Activated CD4-positive, alpha-beta T cell treated with anti-CD3 and anti-CD28 coated beads, Interleukin-2, amount 50 U/mL, for 16 hours (primary cell): ENCODE results near the gene TMEM234.
A peak's percentile ranks its signal among the peaks of the same experiment; 100 is the strongest.
"Not testable (repeated sequence)": the region's sequence is repeated elsewhere in the genome, so short reads cannot be mapped to it uniquely, and the experiment has no call there.

Source experiments
- DNase-seq: peaks from one replicate; pipeline ENCODE4 v3.0.0-alpha.2; 2020

Gene TMEM234

DNA sequence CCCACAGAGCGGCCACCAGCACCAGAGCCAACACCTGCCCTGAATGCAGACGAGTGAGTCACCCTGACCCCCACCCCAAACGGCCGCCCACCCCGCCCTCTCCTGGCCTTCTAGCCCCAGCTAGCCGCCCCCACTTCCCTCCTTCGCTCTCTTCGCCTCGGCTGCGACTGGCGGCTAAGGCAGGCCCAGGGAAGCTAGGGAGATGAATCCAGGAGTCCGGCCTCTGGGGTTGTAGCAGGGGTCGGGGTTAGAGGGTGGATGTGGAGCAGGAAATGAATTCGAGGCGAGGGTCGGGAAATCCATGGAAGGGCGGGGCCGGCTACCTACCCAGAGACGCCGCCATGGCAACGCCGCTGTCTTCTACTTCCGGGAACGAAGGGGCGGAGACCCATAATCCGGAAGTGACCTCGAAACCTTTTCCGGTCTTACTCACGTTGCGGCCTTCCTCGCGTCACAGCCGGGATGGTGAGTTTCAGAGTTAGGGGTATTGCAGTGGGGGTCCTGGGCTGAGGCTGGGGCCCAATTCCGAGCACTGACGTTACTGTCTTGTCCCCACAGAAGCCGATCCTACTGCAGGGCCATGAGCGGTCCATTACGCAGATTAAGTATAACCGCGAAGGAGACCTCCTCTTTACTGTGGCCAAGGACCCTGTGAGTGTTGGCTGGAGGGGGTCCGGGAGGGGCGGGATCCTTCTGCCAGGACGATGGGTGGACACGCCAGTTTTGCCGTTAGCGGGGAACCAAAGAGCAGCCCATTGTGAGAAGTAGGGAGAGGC is at the start of gene TMEM234, which contains the start of gene EIF3I:
Gene TMEM234, minus strand, starts transcription at position 374 of the 776 bp plus-strand sequence. Its CDS starts 31 bp downstream, at position 343.
Gene EIF3I, plus strand, starts transcription at position 428 of the 776 bp plus-strand sequence. Its CDS starts 35 bp downstream, at position 463.
- DNase-seq: peak; percentile 94

DNA sequence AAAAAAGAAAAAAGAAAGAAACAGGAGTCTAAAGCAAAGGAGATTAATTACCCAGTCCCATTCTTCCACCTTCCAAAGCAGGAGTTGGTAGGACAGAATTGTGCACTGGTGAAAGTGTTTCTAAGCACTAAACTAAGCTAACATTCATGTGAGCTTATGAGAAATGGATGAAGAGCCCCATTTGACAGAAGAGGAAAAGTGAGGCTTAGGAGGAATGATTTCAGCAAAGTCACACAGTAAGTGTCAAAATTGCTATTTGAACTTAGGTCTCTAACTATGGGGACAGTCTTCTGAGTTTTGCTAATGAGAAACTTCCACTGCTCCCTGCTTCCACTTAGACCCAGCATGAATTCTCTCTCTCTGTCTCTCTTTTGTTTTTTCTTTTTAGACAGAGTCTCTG is 47.6 kb upstream of the TMEM234 start:
- DNase-seq: no peak

DNA sequence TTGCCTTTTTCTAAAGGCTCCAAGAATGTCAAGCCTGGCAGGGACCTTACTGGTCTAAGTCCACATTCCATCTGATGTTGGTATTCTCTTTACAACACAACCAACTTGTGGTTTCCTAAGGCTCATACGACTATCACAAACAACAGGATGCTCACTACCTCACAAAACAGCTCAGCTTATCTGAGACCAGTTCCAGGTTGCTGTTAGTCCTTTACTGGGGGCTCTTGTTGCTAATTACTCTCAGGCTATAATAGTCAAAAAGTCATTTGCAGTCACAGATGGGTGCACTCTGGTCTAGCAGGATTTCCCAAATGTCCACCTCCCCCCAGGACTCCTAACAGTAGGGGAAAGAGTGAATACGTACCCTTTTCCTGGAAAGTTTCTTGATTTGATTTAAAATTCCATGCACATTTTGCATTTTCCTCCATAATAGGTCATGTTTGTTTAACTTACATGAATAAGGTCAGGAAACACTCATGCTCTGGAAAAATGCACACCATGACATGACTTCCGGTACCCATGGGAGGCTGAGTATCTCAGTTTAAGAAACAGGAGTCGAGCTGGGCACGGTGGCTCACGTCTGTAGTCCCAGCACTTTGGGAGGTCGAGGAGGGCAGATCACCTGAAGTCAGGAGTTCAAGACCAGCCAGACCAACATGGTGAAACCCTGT is 44.9 kb upstream of the TMEM234 start:
- no peak for DNase-seq

DNA sequence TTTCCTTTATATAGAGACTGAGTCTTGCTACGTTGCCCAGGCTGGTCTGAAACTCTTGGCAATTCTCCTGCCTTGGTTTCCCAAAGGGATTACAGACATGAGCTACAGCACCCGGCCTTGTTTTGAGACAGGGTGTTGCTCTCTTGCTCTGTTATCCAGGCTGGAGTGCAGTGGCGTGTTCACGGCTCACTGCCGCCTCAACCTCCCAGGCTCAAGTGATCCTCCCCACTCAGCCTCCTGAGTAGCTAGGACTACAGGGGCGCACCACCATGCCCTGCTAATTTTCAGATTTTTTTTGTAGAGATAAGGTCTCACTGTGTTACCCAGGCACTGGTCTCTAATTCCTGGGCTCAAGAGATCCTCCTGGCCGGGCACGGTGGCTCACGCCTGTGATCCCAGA is 43.7 kb upstream of the TMEM234 start:
- DNase-seq: no peak

DNA sequence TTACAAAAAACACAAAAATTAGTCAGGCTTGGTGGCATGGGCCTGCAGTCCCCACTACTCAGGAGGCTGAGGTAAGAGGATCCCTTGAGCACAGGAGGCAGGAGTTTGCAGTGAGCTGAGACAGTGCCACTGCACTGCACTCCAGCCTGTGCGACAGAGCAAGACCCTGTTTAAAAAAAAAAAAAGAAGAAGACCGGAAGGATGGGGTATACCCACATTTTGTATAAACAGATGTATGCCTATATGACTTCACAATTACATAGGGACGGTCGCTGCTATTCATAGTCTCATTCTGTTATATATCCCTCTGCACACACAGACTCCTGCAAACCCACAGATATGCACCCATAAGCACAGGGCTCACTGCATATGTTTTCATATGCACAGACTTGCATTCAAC is 41.6 kb upstream of the TMEM234 start:
- DNase-seq: no peak

DNA sequence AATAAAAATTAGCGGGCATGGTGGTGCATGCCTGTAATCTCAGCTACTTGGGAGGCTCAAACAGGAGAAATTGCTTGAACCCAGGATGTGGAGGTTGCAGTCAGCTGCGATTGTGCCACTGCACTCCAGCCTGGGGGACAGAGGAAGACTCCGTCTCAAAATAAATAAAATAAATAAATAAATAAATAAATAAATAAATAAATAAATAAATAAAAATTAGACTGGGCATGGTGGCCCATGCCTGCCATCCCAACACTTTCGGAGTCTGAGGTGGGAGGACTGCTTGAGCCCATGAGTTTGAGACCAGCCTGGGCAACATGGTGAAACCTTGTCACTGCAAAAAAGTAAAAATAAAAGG is 41.1 kb upstream of the TMEM234 start:
- DNase-seq: not testable (repeated sequence)

DNA sequence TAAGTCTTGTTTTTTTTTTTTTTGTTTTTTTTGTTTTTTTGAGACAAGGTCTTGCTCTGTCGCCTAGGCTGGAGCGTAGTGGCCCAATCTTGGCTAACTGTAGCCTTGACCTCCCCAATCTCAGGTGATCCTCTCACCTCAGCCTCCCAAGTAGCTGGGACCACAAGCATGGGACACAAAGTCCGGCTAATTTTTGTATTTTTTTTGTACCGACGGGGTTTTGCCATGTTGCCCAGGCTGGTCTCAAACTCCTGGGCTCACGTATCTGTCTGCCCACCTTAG is 35.0 kb upstream of the TMEM234 start:
- DNase-seq: no peak

DNA sequence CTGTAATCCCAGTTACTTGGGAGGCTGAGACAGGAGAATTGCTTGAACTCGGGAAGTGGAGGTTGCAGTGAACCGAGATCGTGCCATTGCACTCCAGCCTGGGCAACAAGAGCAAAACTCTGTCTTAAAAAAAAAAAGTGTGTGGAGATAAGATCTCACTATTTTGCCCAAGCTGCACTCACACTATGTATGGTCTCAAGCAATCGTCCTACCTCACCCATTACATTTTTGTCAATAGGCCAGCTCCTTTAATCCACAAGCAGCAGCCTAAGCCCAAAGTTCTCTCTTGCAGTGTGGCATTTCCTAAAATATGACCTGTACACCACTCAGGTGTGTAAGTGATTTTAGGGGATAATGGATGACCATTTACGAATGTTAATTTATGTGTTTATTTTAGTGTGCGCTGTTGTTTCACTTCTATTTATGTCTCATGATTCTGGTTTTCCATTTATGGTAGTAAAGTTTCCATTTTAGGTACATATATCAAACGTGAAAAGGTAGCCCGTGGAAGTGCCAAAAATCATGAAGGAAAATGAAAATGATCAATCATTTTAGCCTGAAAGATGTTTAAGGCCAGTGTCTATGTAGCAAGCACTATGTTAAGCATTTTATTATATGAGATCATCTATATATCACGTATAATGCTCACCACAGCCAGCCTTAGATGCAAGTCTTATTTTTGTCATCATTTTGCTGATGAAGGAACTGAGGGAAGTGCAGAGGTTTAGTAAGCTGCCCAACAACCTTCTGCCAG is 34.5 kb upstream of the TMEM234 start:
- DNase-seq: no peak

DNA sequence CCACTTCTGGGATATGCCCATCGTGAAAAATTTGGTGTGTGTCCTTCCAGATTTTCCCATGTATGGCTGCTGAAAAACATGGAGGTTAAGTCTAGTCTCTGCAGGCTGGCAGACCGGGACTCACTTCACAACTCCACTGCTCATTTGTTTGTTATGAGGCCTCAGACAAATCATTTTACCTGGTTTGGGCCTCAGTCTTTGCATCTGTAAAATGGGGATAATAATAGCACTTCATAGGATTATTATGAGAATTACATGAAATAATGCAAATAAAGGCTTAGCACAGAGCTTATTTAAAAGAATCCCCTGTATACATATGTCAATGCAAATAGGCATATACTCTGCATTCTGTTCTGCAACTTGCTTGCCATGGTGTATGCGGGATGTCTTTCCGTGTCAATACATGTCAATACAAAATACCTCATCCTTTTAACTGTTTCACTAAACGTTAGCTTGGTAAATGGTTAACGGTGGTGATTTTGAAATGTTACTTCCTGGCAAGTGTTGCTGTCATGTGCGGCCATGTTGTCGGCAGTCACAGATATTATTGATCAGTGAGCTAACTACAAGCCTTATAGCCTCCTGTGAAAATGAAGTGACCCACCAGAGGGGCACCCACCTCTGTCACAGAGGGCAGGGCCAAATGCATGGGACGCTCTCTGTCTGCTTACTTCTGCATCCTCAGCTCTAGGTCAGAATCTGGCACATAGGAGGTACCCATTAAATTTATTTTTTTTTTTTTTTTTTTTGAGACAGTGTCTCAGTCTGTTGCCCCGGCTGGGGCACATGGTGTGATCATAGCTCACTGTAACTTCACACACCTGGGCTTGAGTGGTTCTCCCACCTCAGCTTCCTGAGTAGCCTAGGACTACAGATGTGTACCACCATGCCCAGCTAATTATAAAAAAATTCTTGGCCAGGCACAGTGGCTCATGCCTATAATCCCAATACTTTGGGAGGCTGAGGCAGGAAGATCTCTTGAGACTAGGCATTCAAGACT is 33.2 kb upstream of the TMEM234 start:
- DNase-seq: peak; percentile 70

DNA sequence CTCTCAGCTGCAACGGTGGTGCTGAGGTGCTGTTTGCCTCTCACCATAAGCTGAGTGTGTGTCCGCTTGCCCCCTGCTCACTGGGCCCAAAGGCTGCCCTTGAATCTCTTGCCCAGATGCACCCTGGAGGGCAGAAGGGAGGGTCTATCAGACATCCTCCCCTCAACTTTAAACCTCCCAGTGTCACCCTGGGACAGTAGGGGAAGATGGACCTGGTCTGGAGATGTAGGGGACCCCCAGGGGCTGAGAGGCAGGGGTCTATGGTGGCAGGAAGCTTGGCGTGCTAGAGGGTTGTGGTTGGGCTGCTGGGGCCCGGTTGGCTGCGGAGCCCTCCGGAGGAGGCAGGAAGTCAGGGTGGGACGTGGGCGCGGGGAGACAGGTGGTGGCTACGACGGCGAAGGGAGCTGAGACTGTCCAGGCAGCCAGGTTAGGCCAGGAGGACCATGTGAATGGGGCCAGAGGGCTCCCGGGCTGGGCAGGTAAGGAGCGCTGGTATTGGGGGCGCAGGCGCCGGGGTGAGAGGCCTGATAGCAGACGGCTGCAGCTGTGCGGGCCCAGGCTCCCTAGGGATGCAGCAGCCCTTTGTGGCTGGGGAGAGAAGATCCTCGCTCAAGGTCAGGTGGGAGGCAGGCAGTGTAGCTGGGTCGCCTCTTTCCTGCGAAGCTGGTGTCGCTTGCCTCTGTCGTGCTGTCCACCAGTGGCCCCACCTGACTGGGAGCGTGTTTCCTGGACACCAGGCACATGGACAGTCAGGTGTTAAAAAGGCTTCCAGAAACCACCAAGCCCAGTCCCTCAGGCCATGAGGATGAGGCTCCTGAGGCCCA is 29.0 kb upstream of the TMEM234 start, which contains the start of gene LCK:
Gene LCK, plus strand, starts transcription at position 373 of the 824 bp plus-strand sequence. CDS start 23,065 bp downstream, outside the sequence.
- DNase-seq: peak; percentile 83

DNA sequence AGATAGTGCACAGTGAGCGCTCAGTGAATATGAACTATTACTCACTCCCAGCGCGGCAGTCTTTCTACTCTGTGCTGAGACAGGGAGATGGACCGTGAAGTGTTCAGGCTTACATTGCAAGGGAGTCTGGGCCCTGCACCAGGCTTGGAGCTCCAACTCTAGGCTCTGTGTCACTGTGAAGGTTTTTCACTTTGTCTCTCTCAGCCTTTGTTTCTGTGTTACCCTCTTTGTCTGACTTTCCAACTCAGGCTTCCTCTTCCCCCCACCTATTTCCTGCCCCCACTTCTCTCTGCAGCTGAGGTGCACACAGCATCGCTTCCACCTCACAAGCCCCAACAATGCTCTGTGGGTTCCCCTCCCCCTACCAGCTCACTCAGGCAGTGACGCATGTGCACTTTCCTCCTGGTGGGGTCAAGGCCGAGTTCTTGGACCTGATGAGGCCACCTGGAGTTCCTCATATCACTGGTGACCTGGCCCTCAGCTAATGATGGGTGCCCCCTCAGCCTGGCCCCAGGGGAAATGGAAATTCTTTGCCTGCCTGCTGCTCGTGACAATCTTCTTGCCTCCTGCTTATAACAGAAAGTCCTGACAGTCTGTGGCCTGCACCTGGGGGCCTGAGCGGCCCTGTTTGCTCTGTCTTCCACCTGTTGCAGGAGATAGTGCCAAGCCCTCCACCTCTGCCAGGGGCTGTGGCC is 27.8 kb upstream of the TMEM234 start:
- DNase-seq: peak; percentile 93

DNA sequence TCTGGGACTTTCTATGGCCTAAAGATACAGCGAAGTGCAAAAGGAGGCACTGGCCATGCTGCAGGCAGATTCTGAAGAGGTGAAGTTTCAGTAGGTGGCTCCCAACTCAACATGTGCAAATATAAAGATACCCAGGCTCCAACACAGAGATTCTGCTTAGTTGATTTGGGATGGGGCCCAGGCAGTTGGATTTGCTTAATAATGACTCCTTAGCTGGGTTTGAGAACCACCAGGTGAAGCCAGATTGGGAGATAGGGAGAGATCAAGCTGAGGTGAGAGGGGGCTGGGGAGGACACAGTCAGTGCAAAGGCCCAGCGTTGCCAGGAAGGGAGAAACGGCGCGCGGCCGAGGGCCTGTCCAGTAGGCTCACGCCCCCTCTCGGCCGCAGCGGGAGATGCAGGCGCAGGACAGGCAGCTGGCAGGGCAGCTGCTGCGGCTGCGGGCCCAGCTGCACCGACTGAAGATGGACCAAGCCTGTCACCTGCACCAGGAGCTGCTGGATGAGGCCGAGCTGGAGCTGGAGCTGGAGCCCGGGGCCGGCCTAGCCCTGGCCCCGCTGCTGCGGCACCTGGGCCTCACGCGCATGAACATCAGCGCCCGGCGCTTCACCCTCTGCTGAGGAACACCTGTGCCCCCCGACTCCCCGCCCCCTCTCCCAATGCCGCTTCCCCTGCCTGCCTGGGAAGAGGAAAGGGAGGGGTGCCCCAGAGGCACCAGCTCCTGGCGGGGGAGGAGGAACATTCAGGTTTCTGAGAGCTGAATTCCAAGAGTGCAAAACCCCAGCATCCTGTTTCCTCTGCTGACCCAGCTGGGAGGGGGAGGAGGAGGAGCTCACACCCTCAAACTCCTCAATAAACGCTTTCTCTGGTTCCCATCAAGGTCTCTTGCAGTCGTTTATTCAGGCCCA is 26.1 kb upstream of the TMEM234 start:
- peak; percentile 90 for DNase-seq

DNA sequence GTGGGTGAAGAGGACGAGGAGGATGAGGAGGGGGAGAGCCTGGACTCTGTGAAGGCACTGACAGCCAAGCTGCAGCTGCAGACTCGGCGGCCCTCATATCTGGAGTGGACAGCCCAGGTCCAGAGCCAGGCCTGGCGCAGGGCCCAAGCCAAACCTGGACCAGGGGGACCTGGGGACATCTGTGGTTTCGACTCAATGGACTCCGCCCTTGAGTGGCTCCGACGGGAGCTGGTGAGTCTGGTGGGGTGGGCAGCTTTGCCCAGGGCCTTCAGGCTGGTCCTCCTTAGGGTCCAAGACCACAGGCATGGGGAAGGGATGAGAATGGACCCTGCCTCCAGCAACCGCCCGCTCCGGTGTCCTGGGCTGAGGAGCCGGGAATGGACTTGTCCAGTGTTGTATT is 25.3 kb upstream of the TMEM234 start:
- no peak for DNase-seq

DNA sequence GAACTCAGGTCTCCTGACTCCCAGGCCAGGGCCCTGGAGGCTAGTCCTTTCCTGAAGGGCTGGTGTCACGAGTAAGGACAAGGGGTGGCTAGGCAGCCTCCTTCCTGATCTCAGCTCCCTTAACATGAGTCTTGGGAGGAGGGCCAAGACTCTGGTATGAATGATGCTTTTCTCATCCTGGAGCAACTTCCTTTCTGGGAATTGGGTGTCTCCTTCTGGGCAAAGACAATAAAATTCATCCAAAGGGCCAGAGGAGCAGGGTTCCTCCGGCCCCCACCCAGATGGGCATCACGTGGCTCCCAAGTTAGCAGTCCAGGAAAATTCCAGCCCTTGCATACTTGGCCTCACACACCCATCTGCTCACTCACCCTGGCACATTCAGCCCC is 24.7 kb upstream of the TMEM234 start, which contains the start of gene FAM167B:
Gene FAM167B, plus strand, starts transcription at position 335 of the 386 bp plus-strand sequence. CDS start 200 bp downstream, outside the sequence.
- DNase-seq: no peak

DNA sequence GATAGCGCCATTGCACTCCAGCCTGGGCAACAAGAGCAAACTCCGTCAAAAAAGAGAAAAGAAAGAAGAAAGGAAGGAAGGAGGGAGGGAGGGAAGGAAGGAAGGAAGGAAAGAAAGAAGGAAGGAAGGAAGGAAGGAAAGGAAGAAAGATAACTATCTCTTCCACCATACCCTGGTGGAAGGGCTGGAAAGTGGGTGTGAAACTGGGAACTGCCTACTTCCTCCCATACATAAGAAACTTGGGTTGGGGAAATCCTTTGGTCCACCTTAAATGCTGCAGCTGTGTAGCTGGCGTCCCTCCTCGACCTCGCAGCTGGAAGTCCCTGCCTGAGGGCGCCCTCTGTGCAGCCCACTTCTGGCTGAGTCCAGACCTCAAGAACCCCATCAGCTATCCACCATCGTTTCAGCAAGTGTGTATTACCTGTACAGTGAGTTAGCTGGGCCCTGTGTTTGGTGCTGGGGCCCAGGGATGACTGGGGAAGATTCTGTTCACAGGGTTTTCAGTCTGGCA is 20.2 kb upstream of the TMEM234 start:
- DNase-seq: no peak

DNA sequence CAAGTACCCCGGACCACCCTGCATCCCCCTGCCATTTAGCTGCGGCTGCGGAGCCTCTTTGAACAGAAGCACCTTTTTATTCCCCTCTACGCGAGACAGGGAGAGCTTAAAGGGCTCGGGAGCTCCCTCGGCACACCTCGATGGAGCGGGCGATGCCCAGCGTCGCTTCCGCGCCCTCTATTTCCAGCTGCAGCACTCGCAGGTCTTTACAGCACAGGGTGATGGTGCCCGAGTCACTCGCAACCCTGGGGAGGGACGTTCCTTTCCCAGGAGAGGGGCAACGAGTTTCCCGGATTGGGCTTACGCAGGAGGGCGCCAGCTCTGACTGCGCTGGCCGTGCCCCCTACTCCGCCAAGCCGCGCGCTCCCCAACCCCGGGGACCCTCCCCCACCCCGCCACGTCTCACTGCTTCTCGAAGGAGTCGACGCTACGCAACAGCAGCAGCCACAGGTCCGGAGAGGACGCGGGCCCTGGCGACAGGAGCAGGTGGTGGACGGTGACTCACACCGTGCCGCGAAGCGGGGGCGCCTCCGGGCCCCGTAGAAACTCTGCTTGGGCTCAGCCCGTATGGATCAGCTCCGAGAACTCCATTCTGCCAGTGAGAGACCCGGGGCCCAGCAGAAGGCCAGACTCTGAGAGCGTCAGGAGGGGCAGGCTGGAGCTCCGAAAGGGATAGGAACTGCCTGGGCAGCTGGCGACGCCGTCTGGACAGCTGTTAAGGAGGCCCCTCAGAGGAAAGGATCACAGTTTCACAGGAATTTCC is 19.0 kb upstream of the TMEM234 start:
- no peak for DNase-seq

DNA sequence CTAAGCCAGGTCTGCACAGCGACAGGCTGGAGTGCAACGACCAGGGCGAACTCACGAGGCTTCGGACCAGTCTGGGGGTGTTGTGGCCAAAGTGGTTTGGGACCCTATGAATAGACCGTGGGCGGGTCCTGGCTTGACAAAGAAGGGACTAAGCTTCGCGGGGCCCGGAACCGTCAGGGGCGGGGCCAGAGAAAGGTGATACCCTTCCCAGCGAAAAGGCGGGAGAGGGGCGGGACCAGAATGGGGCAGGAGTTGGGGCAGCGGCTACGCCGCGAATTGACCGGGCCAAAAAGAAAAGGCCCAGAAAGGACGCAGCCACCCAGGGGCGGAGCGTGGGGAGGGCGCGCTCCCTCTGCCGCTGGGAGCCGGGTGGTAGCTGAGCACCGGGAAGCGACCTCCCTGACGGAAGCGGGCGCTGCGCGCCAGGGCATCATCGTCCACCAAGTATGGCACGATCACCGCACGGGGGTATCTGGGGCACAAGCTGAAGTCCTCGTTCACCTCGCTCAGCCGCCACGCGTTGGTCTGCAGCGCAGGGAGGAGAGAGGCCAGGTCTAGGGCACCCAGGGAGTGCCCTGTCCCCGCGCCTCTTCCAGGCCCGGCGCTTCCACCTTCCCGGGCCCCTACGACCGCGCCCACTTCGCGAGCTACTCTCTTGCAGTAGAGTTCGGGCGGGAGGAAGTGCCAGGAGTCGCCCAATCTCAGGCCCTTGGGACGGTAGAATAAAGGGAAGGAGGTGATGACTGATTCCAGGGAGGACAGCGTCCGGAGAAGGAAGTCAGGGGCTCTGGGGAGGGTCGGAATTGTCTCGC is 18.2 kb upstream of the TMEM234 start:
- peak; percentile 38 for DNase-seq

DNA sequence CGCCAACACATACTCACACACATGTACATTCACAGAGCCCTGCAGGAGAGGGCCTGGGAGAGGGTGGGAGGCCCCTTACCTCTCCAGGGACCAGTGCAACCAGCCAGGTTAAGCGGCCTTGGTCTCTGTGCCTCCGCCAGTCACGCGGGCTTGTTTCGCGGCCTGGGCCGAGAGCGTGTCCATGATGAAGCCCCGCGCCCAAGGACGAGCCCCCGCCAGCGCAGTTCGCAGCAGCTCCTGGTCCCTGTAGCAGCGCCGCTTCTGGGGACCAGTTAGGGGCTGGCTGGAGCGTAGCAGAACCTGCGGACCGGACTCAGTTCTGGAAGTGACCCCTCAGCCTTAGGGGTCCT is 17.6 kb upstream of the TMEM234 start:
- DNase-seq: no peak
